Gastrocnemius medialis (tissue), 4 donors: ENCODE data around the gene SND1. TPM values are rescaled to one million over a fixed set of nuclear protein-coding genes. Genes with fewer than 3 reads are reported as not detected.

Experiments
- ATAC-seq, 2 donors: fragments of 150-250 bp; one replicate each; pipeline ENCODE4 v1.9.1; 2016
- DNase-seq, 2 donors: peaks; one replicate each; pipeline ENCODE4 v3.0.0-alpha.2; 2019
- H3K27ac ChIP-seq, 4 donors: fragments of 200-600 bp; sonication (generic); 1 replicate in 1 of 4; 2 replicates in 3 of 4; pipeline ENCODE4 v1.5.1; 2016 to 2018; ENCODE audit warnings: mild to moderate bottlenecking in 2 of 4, moderate library complexity in 1 of 4
- H3K27me3 ChIP-seq, 3 donors: fragments of 200-600 bp; sonication (generic) in 2 of 3; 1 replicate in 1 of 3; 2 replicates in 2 of 3; pipeline versions ENCODE4 v1.5.1 to v1.6.0; 2016 to 2019; ENCODE audit warnings: mild to moderate bottlenecking in 1 of 3, moderate library complexity in 1 of 3
- H3K36me3 ChIP-seq, 2 donors: fragments of 200-600 bp; sonication (generic) in 1 of 2; one replicate each; pipeline ENCODE4 v1.5.1; 2017 to 2018
- H3K4me1 ChIP-seq, 2 donors: fragments of 200-600 bp; sonication (generic) in 1 of 2; one replicate each; pipeline ENCODE4 v1.5.1; 2016 to 2017; ENCODE audit warnings: mild to moderate bottlenecking in 2 of 2
- H3K4me3 ChIP-seq, 4 donors: fragments of 200-600 bp; sonication (generic) in 3 of 4; 1 replicate in 1 of 4; 2 replicates in 3 of 4; pipeline ENCODE4 v1.5.1; 2016 to 2019; ENCODE audit warnings: mild to moderate bottlenecking in 2 of 4
- H3K9me3 ChIP-seq, 3 donors: fragments of 200-600 bp; sonication (generic) in 2 of 3; 1 replicate in 1 of 3; 2 replicates in 2 of 3; pipeline ENCODE4 v1.5.1; 2016 to 2019
- CTCF ChIP-seq, 5 experiments: fragments of 450-650 bp in 3 of 5; fragments of 200-600 bp in 2 of 5; sonication (generic) in 2 of 5; IDR thresholded peaks in 4 of 5; conservative IDR thresholded peaks in 1 of 5; 1 replicate in 4 of 5; 2 replicates in 1 of 5; pipeline ENCODE4 v1.5.1; 2016 to 2019; ENCODE audit warnings: antibody characterized with exemption in 5 of 5, mild to moderate bottlenecking in 3 of 5, moderate library complexity in 3 of 5
- POLR2A ChIP-seq, 2 donors: fragments of 450-650 bp; IDR thresholded peaks; one replicate each; pipeline ENCODE4 v1.6.1; 2017; ENCODE audit warnings: antibody characterized with exemption in 2 of 2, mild to moderate bottlenecking in 2 of 2, moderate library complexity in 2 of 2
- in situ Hi-C, 4 donors: fragments of 200-750 bp; cut with MboI; loops; one replicate each; pipeline versions ENCODE4 v1.15.0 to v1.8.0; 2017; ENCODE audit warnings: low sequenced_read_pairs in 4 of 4
- intact Hi-C: fragments of 100-400 bp; cut with DNase I; formaldehyde crosslinking; loops from one replicate; pipeline ENCODE4 v1.15.1; 2023; ENCODE audit warnings: low total_unique reads
- total RNA-seq, 4 donors: library from RNA; depleted of rRNA; stranded (reverse); fragments of >200 nt; gene quantifications; one replicate each; pipeline versions ENCODE4 v1.1.0 to v1.2.3, GENCODE V29; 2016

The SND1 gene
- total RNA-seq, 4 donors from 2014 or later: 30.4 to 73.0 (median 50.3) TPM

DNA sequence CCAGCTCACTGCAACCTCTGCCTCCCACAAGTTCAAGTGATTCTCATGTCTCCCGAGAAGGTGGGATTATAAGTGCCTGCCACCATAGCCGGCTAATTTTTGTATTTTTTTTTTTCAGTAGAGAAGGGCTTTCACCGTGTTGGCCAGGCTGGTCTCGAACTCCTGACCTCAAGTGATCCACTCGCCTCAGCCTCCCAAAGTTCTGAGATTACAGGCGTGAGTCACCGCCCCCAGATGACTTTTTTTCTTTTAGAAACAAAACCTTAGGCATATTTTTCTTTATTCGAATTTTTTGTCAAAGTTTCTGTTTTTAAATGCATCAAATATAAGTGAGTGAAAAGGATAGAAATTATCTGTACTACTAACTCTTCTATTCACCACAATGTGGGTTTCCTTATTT is 266.1 kb downstream of the SND1 start:
- Histone ChIP-seq H3K4me1 (no peaks in the 10 kb centered on the region), H3K27me3 (no peaks in the 10 kb centered on the region), H3K36me3 (no peaks in the 10 kb centered on the region), H3K27ac (no peak overlapping the region), H3K9me3 (no peaks in the 10 kb centered on the region), H3K4me3 (no peak overlapping the region)
- TF ChIP-seq CTCF (IDR thresholded peaks at IDR 0.05 in 4 of 5, conservative IDR thresholded peaks at IDR 0.05 in 1 of 5) (no peak), POLR2A (IDR thresholded peaks at IDR 0.05) (no peak)
- ATAC-seq (no peak), DNase-seq (no peak)
- intact Hi-C loops: no loop called here
- in situ Hi-C loops: no loop called here

DNA sequence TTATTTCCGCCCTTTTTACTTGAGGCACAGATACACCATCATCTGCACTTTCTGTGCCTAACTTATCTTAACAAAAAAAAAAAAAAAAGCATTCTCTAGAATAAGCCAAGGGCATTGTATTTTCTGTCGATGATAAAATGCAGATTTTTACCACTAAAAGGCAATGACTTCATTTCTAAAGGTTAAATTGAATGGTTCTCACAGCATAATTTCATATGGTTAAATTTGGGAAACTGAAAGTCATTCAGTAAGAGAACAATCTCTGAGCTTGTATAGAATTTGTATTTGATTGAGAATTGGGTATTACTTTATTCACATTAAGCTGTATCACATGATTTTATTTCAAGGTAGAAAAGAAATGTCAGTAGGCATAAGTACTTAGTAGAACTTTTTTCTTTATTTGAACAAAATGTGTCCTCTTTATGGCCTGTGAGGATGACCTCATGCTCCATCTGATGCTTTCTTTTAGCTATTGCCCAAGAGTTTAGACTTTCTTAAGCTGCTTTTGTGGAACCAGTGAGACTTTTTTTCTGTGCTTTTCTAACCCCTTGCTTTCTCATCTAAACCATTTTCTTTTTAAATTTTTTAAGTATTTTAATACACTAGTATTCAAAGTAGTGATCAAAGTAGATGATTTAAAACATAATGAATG is 268.9 kb downstream of the SND1 start:
- intact Hi-C loops: no loop called here
- ATAC-seq: no peak

GRCh38 chr7:127922656-127923055 is 270.7 kb downstream of the SND1 start:
- Histone ChIP-seq H3K27me3 (no peaks in the 10 kb centered on the region), H3K4me1 (no peaks in the 10 kb centered on the region), H3K4me3 (no peak overlapping the region), H3K9me3 (no peaks in the 10 kb centered on the region), H3K27ac (no peak overlapping the region), H3K36me3 (no peaks in the 10 kb centered on the region)
- in situ Hi-C loops (no loop called here), intact Hi-C loops (no loop called here)
- TF ChIP-seq CTCF (IDR thresholded peaks at IDR 0.05 in 4 of 5, conservative IDR thresholded peaks at IDR 0.05 in 1 of 5) (no peak), POLR2A (IDR thresholded peaks at IDR 0.05) (no peak)
- ATAC-seq: no peak
- no peak for DNase-seq

More for the DNA sequence above, 268.9 kb downstream of the SND1 start:
- Histone ChIP-seq H3K9me3 (no peaks in the 10 kb centered on the region), H3K4me1 (no peaks in the 10 kb centered on the region), H3K27me3 (no peaks in the 10 kb centered on the region), H3K36me3 (no peaks in the 10 kb centered on the region), H3K27ac (no peak overlapping the region), H3K4me3 (no peak overlapping the region)
- TF ChIP-seq CTCF (IDR thresholded peaks at IDR 0.05 in 4 of 5, conservative IDR thresholded peaks at IDR 0.05 in 1 of 5) (no peak), POLR2A (IDR thresholded peaks at IDR 0.05) (no peak)
- in situ Hi-C loops: no loop called here
- no peak for DNase-seq

DNA sequence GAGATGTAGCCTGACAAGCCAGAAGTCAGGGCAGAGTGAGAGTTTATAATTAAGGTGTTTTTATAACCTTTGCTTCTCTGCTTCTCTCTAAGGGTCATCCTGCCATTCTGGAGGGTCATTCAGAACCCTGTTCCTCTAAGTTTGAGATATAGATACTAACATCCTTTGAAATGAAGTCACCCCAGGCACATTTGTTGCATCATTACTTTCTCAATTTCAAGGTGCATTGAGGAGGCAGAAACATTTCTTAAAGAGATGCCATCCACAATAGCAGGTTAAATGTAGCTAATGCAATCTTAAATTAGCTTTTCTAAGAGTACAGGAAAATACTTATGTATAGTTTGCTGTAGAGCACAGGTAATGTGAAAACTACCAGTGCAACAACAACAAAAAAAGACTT is 272.9 kb downstream of the SND1 start:
- H3K4me1 ChIP-seq: no peaks in the 10 kb centered on the region
- no peak overlapping the region for H3K27ac ChIP-seq
- DNase-seq (no peak), ATAC-seq (no peak)
- H3K27me3 ChIP-seq: no peaks in the 10 kb centered on the region
- intact Hi-C loops: no loop called here
- H3K4me3 ChIP-seq: no peak overlapping the region
- no peaks in the 10 kb centered on the region for H3K9me3 ChIP-seq
- H3K36me3 ChIP-seq: peaks cover 0 to 7% of the 10 kb centered on the region in 2 donors
- TF ChIP-seq POLR2A (IDR thresholded peaks at IDR 0.05): no peak
- no peak for TF ChIP-seq CTCF (IDR thresholded peaks at IDR 0.05 in 4 of 5, conservative IDR thresholded peaks at IDR 0.05 in 1 of 5)
- in situ Hi-C loops: no loop called here

- H3K4me1 ChIP-seq: no peaks in the 10 kb centered on the region
- TF ChIP-seq POLR2A (IDR thresholded peaks at IDR 0.05): no peak
- TF ChIP-seq CTCF (IDR thresholded peaks at IDR 0.05 in 4 of 5, conservative IDR thresholded peaks at IDR 0.05 in 1 of 5): no peak
- H3K36me3 ChIP-seq: peaks cover 0 to 14% of the 10 kb centered on the region in 2 donors
- no peak overlapping the region for H3K4me3 ChIP-seq
- no peak overlapping the region for H3K27ac ChIP-seq
- DNase-seq (no peak), ATAC-seq (no peak)
- H3K27me3 ChIP-seq: no peaks in the 10 kb centered on the region
- in situ Hi-C loops: no loop called here
- intact Hi-C loops: no loop called here
- H3K9me3 ChIP-seq: no peaks in the 10 kb centered on the region
Observed at GRCh38 chr7:127927348-127927696, 275.3 kb downstream of the SND1 start.
